GM10266 (cell line): Measurements from ENCODE around the gene DSG1.

Experiments
- DNase-seq: peaks from one replicate; pipeline ENCODE4 v3.0.0; 2012; ENCODE audit errors: extremely low spot score
- CTCF ChIP-seq: IDR thresholded peaks from 2 replicates; pipeline ENCODE4 v1.5.1; 2012; ENCODE audit warnings: mild to moderate bottlenecking, low read depth; ENCODE audit not compliant: control insufficient read depth, insufficient read depth; ENCODE audit errors: missing control alignments

DSG1 gene

GRCh38 chr18:31376477-31376876 is 58.5 kb downstream of the DSG1 start, which contains the start of gene DSG4:
TSS of gene DSG4 (plus strand) at chr18:31376777. CDS start at chr18:31376912, 135 bp downstream.
- no peak for TF ChIP-seq CTCF

GRCh38 chr18:31380912-31381311 is 63.0 kb downstream of the DSG1 start:
- TF ChIP-seq CTCF, result no peak
- DNase-seq, result no peak

More at GRCh38 chr18:31376477-31376876, 58.5 kb downstream of the DSG1 start, which contains the start of gene DSG4:
- no peak for DNase-seq

- TF ChIP-seq CTCF, result no peak
- no peak for DNase-seq
Measured at GRCh38 chr18:31382107-31382506, 64.1 kb downstream of the DSG1 start.

GRCh38 chr18:31386741-31387140 is 68.8 kb downstream of the DSG1 start:
- no peak for DNase-seq
- TF ChIP-seq CTCF, result no peak

GRCh38 chr18:31393286-31393685 is 75.3 kb downstream of the DSG1 start:
- no peak for DNase-seq
- TF ChIP-seq CTCF, result no peak

- TF ChIP-seq CTCF, result no peak
- no peak for DNase-seq
Measured at GRCh38 chr18:31396796-31397612, 79.0 kb downstream of the DSG1 start.

GRCh38 chr18:31398191-31398590 is 80.2 kb downstream of the DSG1 start:
- TF ChIP-seq CTCF, result no peak
- DNase-seq, result no peak
